K562 (cell line): Measurements from ENCODE around the gene IRF2. TPM values are rescaled to one million over a fixed set of nuclear protein-coding genes. Genes with fewer than 3 reads are reported as not detected.

Source experiments
- ATAC-seq: fragments of 200-7000 bp; cut with Tn5 transposase; 3 replicates; pipeline ENCODE4 v1.9.1; 2020; ENCODE audit warnings: moderate library complexity
- BruUV-seq: library from RNA; stranded (reverse); fragments of 400-500 nt; replicated peaks from 2 replicates; lab custom pipeline; 2021; lab: Mats Ljungman, UMichigan
- CTCF ChIA-PET: fragments of 300-600 bp; formaldehyde crosslinking; extraction: SDS; loops from one replicate; lab custom pipeline; 2021; ENCODE audit warnings: low intra/inter-chr PET ratio; lab: Yijun Ruan, JAX
- POLR2A ChIA-PET: fragments of 300-600, 350-650 bp; sonication (Branson Sonifier 250); formaldehyde crosslinking; extraction: SDS; loops from one replicate; lab custom pipeline; 2021; ENCODE audit warnings: antibody characterized with exemption, inconsistent platforms; lab: Yijun Ruan, JAX
- DNase-seq, 4 experiments: peaks; one replicate each; pipeline versions ENCODE4 v3.0.0 to v3.0.0-alpha.2; 2011 to 2018; ENCODE audit warnings: low spot score in 3 of 4, mixed read lengths in 3 of 4; ENCODE audit errors: extremely low read depth in 1 of 4
- FAIRE-seq: peaks from 2 replicates; lab custom pipeline; 2011; peaks lifted over from hg19 to GRCh38; lab: Jason Lieb, UNC
- H2AFZ ChIP-seq: 2 replicates; pipeline ENCODE4 v1.6.0; 2011; ENCODE audit warnings: low read depth, low read length, control low read depth, inconsistent platforms
- H3K27ac ChIP-seq: fragments of 200-600 bp; 3 replicates; pipeline ENCODE4 v1.8.0; 2011; ENCODE audit warnings: low read depth, mild to moderate bottlenecking, control low read depth, inconsistent platforms, low read length, moderate library complexity, mixed read lengths; ENCODE audit errors: extremely low read depth
- H3K27me3 ChIP-seq, 2 experiments: fragments of 300-600 bp in 1 of 2; 2 replicates in 1 of 2; 3 replicates in 1 of 2; pipeline versions ENCODE4 v1.6.0 to v1.8.0; 2011; ENCODE audit warnings: inconsistent platforms in 2 of 2, low read length in 2 of 2, mild to moderate bottlenecking in 1 of 2, mixed read lengths in 1 of 2, moderate library complexity in 1 of 2; ENCODE audit not compliant: control insufficient read depth in 2 of 2, insufficient read depth in 2 of 2
- H3K36me3 ChIP-seq: fragments of 300-600 bp; 3 replicates; pipeline ENCODE4 v1.8.0; 2011; ENCODE audit warnings: mild to moderate bottlenecking, low read length, inconsistent platforms; ENCODE audit not compliant: control insufficient read depth, insufficient read depth
- H3K4me1 ChIP-seq, 2 experiments: fragments of 200-600 bp in 1 of 2; replicated peaks in 1 of 2; 2 replicates in 1 of 2; 3 replicates in 1 of 2; pipeline versions ENCODE4 v1.5.1 to v1.8.0; 2011; ENCODE audit warnings: inconsistent platforms in 2 of 2, low read length in 2 of 2, mild to moderate bottlenecking in 1 of 2, mixed read lengths in 1 of 2, moderate library complexity in 1 of 2; ENCODE audit not compliant: control insufficient read depth in 2 of 2, insufficient read depth in 2 of 2
- H3K4me2 ChIP-seq: 2 replicates; pipeline ENCODE4 v1.6.1; 2011; ENCODE audit warnings: low read length, control low read depth, inconsistent platforms, mixed read lengths; ENCODE audit not compliant: insufficient read depth
- H3K4me3 ChIP-seq: fragments of 200-600 bp; sonication (generic), shearing (Covaris generic); 2 replicates; pipeline ENCODE4 v1.5.1; 2016; ENCODE audit warnings: control low read depth, inconsistent platforms
- H3K79me2 ChIP-seq: fragments of 200-600 bp; 3 replicates; pipeline ENCODE4 v1.8.0; 2011; ENCODE audit warnings: low read length, inconsistent platforms; ENCODE audit not compliant: control insufficient read depth, insufficient read depth
- H3K9ac ChIP-seq, 2 experiments: 2 replicates each; pipeline versions ENCODE4 v1.6.0 to v1.6.1; 2011; ENCODE audit warnings: low read depth in 2 of 2, low read length in 2 of 2, control low read depth in 1 of 2, inconsistent platforms in 1 of 2, mild to moderate bottlenecking in 1 of 2, mixed read lengths in 1 of 2; ENCODE audit not compliant: insufficient read depth in 1 of 2
- H3K9me1 ChIP-seq: one replicate; pipeline ENCODE4 v1.6.0; 2011; ENCODE audit warnings: inconsistent platforms, mild to moderate bottlenecking, low read length, moderate library complexity; ENCODE audit not compliant: control insufficient read depth, insufficient read depth
- H3K9me3 ChIP-seq: replicated peaks from 2 replicates; pipeline ENCODE4 v1.5.1; 2011; ENCODE audit warnings: low read depth, low read length, inconsistent platforms; ENCODE audit not compliant: control insufficient read depth, insufficient read depth
- H4K20me1 ChIP-seq: replicated peaks from 2 replicates; pipeline ENCODE4 v1.6.1; 2011; ENCODE audit warnings: low read length, inconsistent platforms, mixed read lengths; ENCODE audit not compliant: control insufficient read depth, insufficient read depth
- ASH1L ChIP-seq: fragments of 450-650 bp; IDR thresholded peaks from 2 replicates; pipeline ENCODE4 v1.6.1; 2018; ENCODE audit warnings: borderline replicate concordance, mild to moderate bottlenecking, low read depth; ENCODE audit not compliant: partially characterized antibody
- GABPB2 ChIP-seq: fragments of 250-450 bp; sonication (Bioruptor Pico); conservative IDR thresholded peaks from 2 replicates; pipeline ENCODE4 v1.5.1; 2021; ENCODE audit warnings: mild to moderate bottlenecking
- HMG20B ChIP-seq: fragments of 250-450 bp; sonication (Bioruptor Pico); IDR thresholded peaks from 2 replicates; pipeline ENCODE4 v1.5.0; 2021; ENCODE audit warnings: mild to moderate bottlenecking
- MYNN ChIP-seq, 2 experiments: sonication (generic); formaldehyde crosslinking in 1 of 2; IDR thresholded peaks; 2 replicates each; pipeline versions ENCODE4 v1.5.0 to v1.6.1; 2016 to 2020; ENCODE audit warnings: antibody characterized with exemption in 1 of 2, missing genetic modification reagents in 1 of 2
- POLR2B ChIP-seq: fragments of 450-650 bp; IDR thresholded peaks from 2 replicates; pipeline ENCODE4 v1.6.1; 2018; ENCODE audit warnings: low read depth; ENCODE audit not compliant: partially characterized antibody
- TEAD2 ChIP-seq: fragments of 450-650 bp; IDR thresholded peaks from 2 replicates; pipeline ENCODE4 v1.6.1; 2016; ENCODE audit warnings: missing genetic modification characterization, control low read depth, missing compliant biosample characterization
- THRAP3 ChIP-seq: fragments of 450-650 bp; IDR thresholded peaks from 2 replicates; pipeline ENCODE4 v1.6.1; 2016; ENCODE audit warnings: mild to moderate bottlenecking, inconsistent platforms, borderline replicate concordance
- ZBTB17 ChIP-seq: fragments of 450-650 bp; formaldehyde crosslinking; IDR thresholded peaks from 2 replicates; pipeline ENCODE4 v1.4.0; 2020; ENCODE audit warnings: mild to moderate bottlenecking
- ZNF3 ChIP-seq: fragments of 250-450 bp; sonication (Bioruptor Pico); IDR thresholded peaks from 2 replicates; pipeline ENCODE4 v1.5.0; 2021; ENCODE audit warnings: mild to moderate bottlenecking, moderate library complexity
- WGBS: fragments of 100-300 bp; shearing (Covaris generic); methylation state at CpG from one replicate; pipeline ENCODE4 v1.1.6; 2016; ENCODE audit warnings: low coverage, mixed read lengths; ENCODE audit not compliant: insufficient coverage; ENCODE audit errors: missing lambda C conversion rate; 5-methylcytosine and 5-hydroxymethylcytosine counted together
- in situ Hi-C: fragments of 300-500 bp; cut with MboI; formaldehyde crosslinking; loops from 4 replicates; pipeline ENCODE4 v1.15.0; 2018; ENCODE audit warnings: inconsistent platforms, mixed read lengths
- intact Hi-C: fragments of 100-400 bp; cut with micrococcal nuclease; formaldehyde crosslinking; loops from 2 replicates; pipeline ENCODE4 v1.14.2; 2022
- polyA plus RNA-seq, 8 experiments: library from polyadenylated mRNA; depleted of rRNA in 4 of 8; stranded (reverse) in 5 of 8; unstranded in 3 of 8; fragments of >200 nt; fragmentation: Nextera tagmentation in 2 of 8; fragmentation: Illumina TruSeq in 1 of 8; extraction: Ambion mirVana in 2 of 8; extraction: Trizol in 1 of 8; gene quantifications; 2 replicates each; pipeline versions ENCODE4 v1.2.1 to v1.2.3, GENCODE V29; 2011 to 2014; ENCODE audit warnings: inconsistent platforms in 1 of 8, missing spikeins in 1 of 8
- total RNA-seq, 7 experiments: library from RNA; depleted of rRNA in 6 of 7; stranded (reverse); fragments of >200 nt in 6 of 7; fragmentation: Illumina TruSeq in 2 of 7; extraction: Trizol in 2 of 7; gene quantifications; 2 replicates each; pipeline versions ENCODE4 v1.2.1 to v1.2.3, GENCODE V29; 2011 to 2021; ENCODE audit warnings: low replicate concordance in 1 of 7
- TF ChIP-seq, protein P1 (sequence below), 2 experiments: fragments of 450-650 bp; conservative IDR thresholded peaks; 2 replicates each; pipeline ENCODE4 v1.6.1; 2017; ENCODE audit warnings: mild to moderate bottlenecking in 2 of 2, moderate library complexity in 2 of 2
- TF ChIP-seq, protein P2 (sequence below): fragments of 450-650 bp; IDR thresholded peaks from 2 replicates; pipeline ENCODE4 v1.6.1; 2016; ENCODE audit warnings: mild to moderate bottlenecking

Gene IRF2
- total and polyA plus RNA-seq, 9 of the 15 experiments (the other 6 are each of a cell fraction or from before 2014, with no cell fraction given), result 7.1 to 17.1 (median 11.3) TPM

DNA sequence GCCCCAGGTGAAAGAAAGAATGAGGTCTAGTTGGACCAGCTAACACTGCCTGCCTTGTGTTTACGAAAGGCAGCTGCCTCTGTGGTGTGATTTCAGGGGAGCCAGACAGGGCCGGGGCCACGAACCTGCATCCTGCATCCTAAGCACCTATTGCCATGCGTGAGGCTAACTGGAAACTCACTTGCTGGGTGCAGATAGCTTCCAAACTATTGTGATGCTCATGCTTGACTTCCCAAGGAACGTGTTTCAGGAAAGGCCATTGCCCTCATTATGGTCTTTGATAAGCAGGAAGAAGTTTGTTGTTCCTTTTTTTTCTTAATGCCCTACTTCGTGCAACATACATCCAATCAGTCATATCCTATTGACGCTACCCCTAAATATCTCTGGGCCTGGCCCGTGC, 2.3 kb upstream of the IRF2 start:
- no peak overlapping the region for H3K4me3 ChIP-seq
- H2AFZ ChIP-seq, result no peak overlapping the region
- H3K9me1 ChIP-seq, result no peaks in the 10 kb centered on the region
- ChIA-PET CTCF (no interaction called here), POLR2A (interaction anchor here (0.5 to 0.9 kb wide), 3 partner anchors 23 to 64 kb away, joined by 3 to 4 read pairs (median 3); no protein-coding TSS in a partner anchor)
- H3K4me2 ChIP-seq, result peak overlapping the region; percentile 26; the same call in 1 of the 2 replicates
- DNase-seq (peak in 1 of 4 experiments; percentile 5), FAIRE-seq (no peak), ATAC-seq (no peak)
- 0 out of 2 replicates have a peak, but pooled peaks cover 3% of the 10 kb centered on the region for H4K20me1 ChIP-seq
- H3K9ac ChIP-seq, result peak overlapping the region in 1 of 2 experiments; percentile 63; a peak in 1 of 4 replicates
- in situ Hi-C loops (no loop called here), intact Hi-C loops (no loop called here)
- peaks cover 9% of the 10 kb centered on the region; the same call in 1 of the 3 replicates for H3K36me3 ChIP-seq
- H3K27me3 ChIP-seq, result no peaks in the 10 kb centered on the region
- 74% methylated on average over 8 of the region's 8 CpGs for WGBS
- H3K4me1 ChIP-seq, result peaks cover 20 to 21% of the 10 kb centered on the region in 2 experiments
- no peaks in the 10 kb centered on the region for H3K9me3 ChIP-seq
- no peak overlapping the region for H3K27ac ChIP-seq
- peaks cover 46% of the 10 kb centered on the region for H3K79me2 ChIP-seq
- TF ChIP-seq, protein P1, sequence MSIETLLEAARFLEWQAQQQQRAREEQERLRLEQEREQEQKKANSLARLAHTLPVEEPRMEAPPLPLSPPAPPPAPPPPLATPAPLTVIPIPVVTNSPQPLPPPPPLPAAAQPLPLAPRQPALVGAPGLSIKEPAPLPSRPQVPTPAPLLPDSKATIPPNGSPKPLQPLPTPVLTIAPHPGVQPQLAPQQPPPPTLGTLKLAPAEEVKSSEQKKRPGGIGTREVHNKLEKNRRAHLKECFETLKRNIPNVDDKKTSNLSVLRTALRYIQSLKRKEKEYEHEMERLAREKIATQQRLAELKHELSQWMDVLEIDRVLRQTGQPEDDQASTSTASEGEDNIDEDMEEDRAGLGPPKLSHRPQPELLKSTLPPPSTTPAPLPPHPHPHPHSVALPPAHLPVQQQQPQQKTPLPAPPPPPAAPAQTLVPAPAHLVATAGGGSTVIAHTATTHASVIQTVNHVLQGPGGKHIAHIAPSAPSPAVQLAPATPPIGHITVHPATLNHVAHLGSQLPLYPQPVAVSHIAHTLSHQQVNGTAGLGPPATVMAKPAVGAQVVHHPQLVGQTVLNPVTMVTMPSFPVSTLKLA (conservative IDR thresholded peaks at IDR 0.05), result no peak
- no peak for TF ChIP-seq ZBTB17 (CRISPR knock-in tag)
- no peak for TF ChIP-seq THRAP3
- TF ChIP-seq MYNN (IDR thresholded peaks at IDR 0.05), result no peak
- no peak for TF ChIP-seq MYNN (CRISPR knock-in tag; IDR thresholded peaks at IDR 0.05)
- no peak for TF ChIP-seq ASH1L
- no peak for TF ChIP-seq HMG20B (CRISPR knock-in tag)
- TF ChIP-seq ZNF3 (CRISPR knock-in tag), result no peak
- no peak for TF ChIP-seq GABPB2 (CRISPR knock-in tag)
- TF ChIP-seq TEAD2 (tag), result no peak
- TF ChIP-seq, protein P2, sequence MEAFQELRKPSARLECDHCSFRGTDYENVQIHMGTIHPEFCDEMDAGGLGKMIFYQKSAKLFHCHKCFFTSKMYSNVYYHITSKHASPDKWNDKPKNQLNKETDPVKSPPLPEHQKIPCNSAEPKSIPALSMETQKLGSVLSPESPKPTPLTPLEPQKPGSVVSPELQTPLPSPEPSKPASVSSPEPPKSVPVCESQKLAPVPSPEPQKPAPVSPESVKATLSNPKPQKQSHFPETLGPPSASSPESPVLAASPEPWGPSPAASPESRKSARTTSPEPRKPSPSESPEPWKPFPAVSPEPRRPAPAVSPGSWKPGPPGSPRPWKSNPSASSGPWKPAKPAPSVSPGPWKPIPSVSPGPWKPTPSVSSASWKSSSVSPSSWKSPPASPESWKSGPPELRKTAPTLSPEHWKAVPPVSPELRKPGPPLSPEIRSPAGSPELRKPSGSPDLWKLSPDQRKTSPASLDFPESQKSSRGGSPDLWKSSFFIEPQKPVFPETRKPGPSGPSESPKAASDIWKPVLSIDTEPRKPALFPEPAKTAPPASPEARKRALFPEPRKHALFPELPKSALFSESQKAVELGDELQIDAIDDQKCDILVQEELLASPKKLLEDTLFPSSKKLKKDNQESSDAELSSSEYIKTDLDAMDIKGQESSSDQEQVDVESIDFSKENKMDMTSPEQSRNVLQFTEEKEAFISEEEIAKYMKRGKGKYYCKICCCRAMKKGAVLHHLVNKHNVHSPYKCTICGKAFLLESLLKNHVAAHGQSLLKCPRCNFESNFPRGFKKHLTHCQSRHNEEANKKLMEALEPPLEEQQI, result no peak
- TF ChIP-seq POLR2B, result no peak
- no TSS peak for BruUV-seq
